Mesendoderm (in vitro differentiated cells): Measurements from ENCODE around the gene LRBA.

Source experiments
- DNase-seq: peaks from one replicate; pipeline ENCODE4 v3.0.0; 2013
- H2AK5ac ChIP-seq: 2 replicates; pipeline ENCODE4 v1.6.1; 2013; ENCODE audit warnings: low read length, inconsistent platforms
- H2BK120ac ChIP-seq: 2 replicates; pipeline ENCODE4 v1.6.1; 2013; ENCODE audit warnings: low read depth, mild to moderate bottlenecking, low read length, moderate library complexity, mixed read lengths
- H2BK15ac ChIP-seq: replicated peaks from 2 replicates; pipeline ENCODE4 v1.6.1; 2013; ENCODE audit warnings: low read depth, mild to moderate bottlenecking, moderate library complexity
- H2BK5ac ChIP-seq: 2 replicates; pipeline ENCODE4 v1.6.1; 2013; ENCODE audit warnings: low read length, inconsistent platforms
- H3K18ac ChIP-seq: 2 replicates; pipeline ENCODE4 v1.6.1; 2013; ENCODE audit warnings: mild to moderate bottlenecking, low read length, mixed read lengths
- H3K23ac ChIP-seq: one replicate; pipeline ENCODE4 v1.6.1; 2013; ENCODE audit warnings: low read length
- H3K27ac ChIP-seq: 2 replicates; pipeline ENCODE4 v1.5.1; 2013; ENCODE audit warnings: low read depth, mild to moderate bottlenecking, inconsistent platforms, low read length, moderate library complexity
- H3K27me3 ChIP-seq: 2 replicates; pipeline ENCODE4 v1.6.1; 2013; ENCODE audit warnings: low read length, control low read depth, mild to moderate bottlenecking, inconsistent platforms; ENCODE audit not compliant: insufficient read depth, poor library complexity
- H3K36me3 ChIP-seq: 2 replicates; pipeline ENCODE4 v1.6.1; 2013; ENCODE audit warnings: low read length, inconsistent platforms; ENCODE audit not compliant: control insufficient read depth, insufficient read depth
- H3K4ac ChIP-seq: one replicate; pipeline ENCODE4 v1.6.1; 2013; ENCODE audit warnings: low read depth, mild to moderate bottlenecking, low read length, moderate library complexity
- H3K4me1 ChIP-seq: 2 replicates; pipeline ENCODE4 v1.6.1; 2013; ENCODE audit warnings: low read depth, low read length, inconsistent platforms; ENCODE audit not compliant: control insufficient read depth
- H3K4me2 ChIP-seq: 2 replicates; pipeline ENCODE4 v1.6.1; 2013; ENCODE audit warnings: low read length
- H3K4me3 ChIP-seq: 2 replicates; pipeline ENCODE4 v1.5.1; 2013; ENCODE audit warnings: mild to moderate bottlenecking, low read length
- H3K56ac ChIP-seq: one replicate; pipeline ENCODE4 v1.6.1; 2013; ENCODE audit warnings: low read length
- H3K79me1 ChIP-seq: 2 replicates; pipeline ENCODE4 v1.6.1; 2013; ENCODE audit warnings: low read length, inconsistent platforms
- H3K79me2 ChIP-seq: 2 replicates; pipeline ENCODE4 v1.6.1; 2013; ENCODE audit warnings: mild to moderate bottlenecking, low read length; ENCODE audit not compliant: control insufficient read depth, insufficient read depth
- H3K9ac ChIP-seq: 2 replicates; pipeline ENCODE4 v1.6.1; 2013; ENCODE audit warnings: low read length, inconsistent platforms
- H4K5ac ChIP-seq: one replicate; pipeline ENCODE4 v1.6.1; 2013; ENCODE audit warnings: low read length
- H4K8ac ChIP-seq: one replicate; pipeline ENCODE4 v1.6.1; 2013; ENCODE audit warnings: low read depth, mild to moderate bottlenecking, control low read depth, low read length, moderate library complexity
- WGBS: extraction: QIAGEN DNeasy Blood & Tissue Kit; methylation state at CpG from one replicate; pipeline ENCODE4 v1.1.7; 2013; ENCODE audit warnings: low lambda C conversion rate, missing lambda C conversion rate; ENCODE audit not compliant: insufficient coverage; ENCODE audit errors: extremely low coverage; 5-methylcytosine and 5-hydroxymethylcytosine counted together

The LRBA gene

GRCh38 chr4:151038452-151039157 is 23.5 kb upstream of the LRBA start:
- DNase-seq: no peak
- no CpG with 5 or more reads among the region's 9 CpGs for WGBS
- Histone ChIP-seq H2BK120ac (no peak overlapping the region), H3K56ac (no peak overlapping the region), H3K79me2 (no peaks in the 10 kb centered on the region), H4K8ac (no peak overlapping the region), H3K36me3 (no peaks in the 10 kb centered on the region), H2AK5ac (no peak overlapping the region), H3K4ac (no peak overlapping the region), H3K4me1 (no peaks in the 10 kb centered on the region), H3K18ac (no peak overlapping the region), H2BK5ac (no peak overlapping the region), H3K9ac (no peak overlapping the region), H3K4me3 (no peak overlapping the region), H4K5ac (no peak overlapping the region), H3K4me2 (no peak overlapping the region), H3K27ac (no peak overlapping the region), H3K23ac (no peak overlapping the region), H2BK15ac (no peak overlapping the region), H3K27me3 (no peaks in the 10 kb centered on the region), H3K79me1 (no peaks in the 10 kb centered on the region)

GRCh38 chr4:151035911-151036310 is 20.8 kb upstream of the LRBA start:
- Histone ChIP-seq H3K4ac (no peak overlapping the region), H3K23ac (no peak overlapping the region), H3K27ac (no peak overlapping the region), H2BK5ac (no peak overlapping the region), H3K4me2 (no peak overlapping the region), H2AK5ac (no peak overlapping the region), H3K27me3 (no peaks in the 10 kb centered on the region), H3K36me3 (no peaks in the 10 kb centered on the region), H4K8ac (no peak overlapping the region), H3K79me1 (no peaks in the 10 kb centered on the region), H3K4me1 (peaks cover 2% of the 10 kb centered on the region), H3K79me2 (no peaks in the 10 kb centered on the region), H4K5ac (no peak overlapping the region), H3K18ac (no peak overlapping the region), H2BK15ac (no peak overlapping the region), H3K9ac (no peak overlapping the region), H3K4me3 (no peak overlapping the region), H3K56ac (no peak overlapping the region), H2BK120ac (no peak overlapping the region)
- no peak for DNase-seq
- WGBS: no CpG with 5 or more reads among the region's 4 CpGs

GRCh38 chr4:151035328-151035727 is 20.2 kb upstream of the LRBA start:
- Histone ChIP-seq H3K4me3 (no peak overlapping the region), H3K56ac (no peak overlapping the region), H3K79me2 (no peaks in the 10 kb centered on the region), H2AK5ac (no peak overlapping the region), H3K36me3 (no peaks in the 10 kb centered on the region), H2BK15ac (no peak overlapping the region), H2BK120ac (no peak overlapping the region), H3K4me1 (peaks cover 2% of the 10 kb centered on the region), H3K9ac (no peak overlapping the region), H3K18ac (no peak overlapping the region), H3K23ac (no peak overlapping the region), H3K4me2 (no peak overlapping the region), H3K4ac (no peak overlapping the region), H3K27ac (no peak overlapping the region), H3K27me3 (no peaks in the 10 kb centered on the region), H2BK5ac (no peak overlapping the region), H4K8ac (no peak overlapping the region), H4K5ac (no peak overlapping the region), H3K79me1 (no peaks in the 10 kb centered on the region)
- no CpG with 5 or more reads among the region's 2 CpGs for WGBS
- DNase-seq: no peak

DNA sequence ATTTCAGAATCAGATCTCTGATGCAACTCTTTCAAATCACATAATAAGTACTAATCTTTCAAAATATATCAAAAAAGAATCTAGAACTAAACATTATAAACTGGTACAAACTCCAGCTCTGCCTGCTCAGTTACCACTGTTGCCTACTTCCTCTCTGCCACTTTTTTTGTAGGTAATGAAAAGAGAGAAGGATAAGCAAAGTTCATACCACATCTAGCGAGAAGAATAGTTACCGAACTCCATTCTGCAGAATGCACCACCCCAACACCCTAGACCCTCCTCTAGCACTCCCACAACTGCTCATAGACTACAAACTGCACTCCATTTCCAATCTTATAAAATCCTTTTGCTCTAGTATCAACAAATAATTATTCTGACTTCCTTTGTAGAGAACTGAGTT is 19.7 kb upstream of the LRBA start:
- Histone ChIP-seq H3K18ac (no peak overlapping the region), H3K79me2 (no peaks in the 10 kb centered on the region), H3K4ac (no peak overlapping the region), H3K27ac (no peak overlapping the region), H3K23ac (no peak overlapping the region), H4K5ac (no peak overlapping the region), H4K8ac (no peak overlapping the region), H3K56ac (no peak overlapping the region), H2BK5ac (no peak overlapping the region), H3K4me1 (peaks cover 2% of the 10 kb centered on the region), H3K9ac (no peak overlapping the region), H3K4me2 (no peak overlapping the region), H3K79me1 (no peaks in the 10 kb centered on the region), H3K36me3 (no peaks in the 10 kb centered on the region), H2AK5ac (no peak overlapping the region), H2BK15ac (no peak overlapping the region), H3K27me3 (no peaks in the 10 kb centered on the region), H3K4me3 (no peak overlapping the region), H2BK120ac (no peak overlapping the region)
- DNase-seq: no peak
- WGBS: no CpG with 5 or more reads among the region's 2 CpGs

- Histone ChIP-seq H3K9ac (no peak overlapping the region), H4K5ac (no peak overlapping the region), H3K79me2 (no peaks in the 10 kb centered on the region), H2BK5ac (no peak overlapping the region), H4K8ac (no peak overlapping the region), H3K79me1 (no peaks in the 10 kb centered on the region), H3K4me3 (no peak overlapping the region), H3K27ac (no peak overlapping the region), H3K23ac (no peak overlapping the region), H3K4me1 (peaks cover 2% of the 10 kb centered on the region), H3K18ac (no peak overlapping the region), H3K56ac (no peak overlapping the region), H3K4me2 (no peak overlapping the region), H2BK15ac (no peak overlapping the region), H2BK120ac (no peak overlapping the region), H2AK5ac (no peak overlapping the region), H3K27me3 (no peaks in the 10 kb centered on the region), H3K4ac (no peak overlapping the region), H3K36me3 (no peaks in the 10 kb centered on the region)
- DNase-seq: no peak
- WGBS: no CpG with 5 or more reads among the region's 12 CpGs
Measured at GRCh38 chr4:151031831-151032605, 16.9 kb upstream of the LRBA start.
